Transverse colon (tissue), 4 donors: ENCODE results near the gene NSMF. TPM values are rescaled to one million over a fixed set of nuclear protein-coding genes. Genes with fewer than 3 reads are reported as not detected.

ENCODE experiments used
- DNase-seq: peaks from one replicate; pipeline ENCODE4 v3.0.0-alpha.2; 2019
- H3K27ac ChIP-seq, 4 donors: fragments of 200-600 bp; sonication (generic); 2 replicates each; pipeline ENCODE4 v1.5.1; 2016 to 2018; ENCODE audit warnings: inconsistent platforms in 4 of 4
- H3K27me3 ChIP-seq: fragments of 200-600 bp; sonication (generic); 2 replicates; pipeline ENCODE4 v1.5.1; 2017; ENCODE audit warnings: inconsistent platforms
- H3K36me3 ChIP-seq, 4 donors: fragments of 200-600 bp; sonication (generic); 2 replicates each; pipeline ENCODE4 v1.5.1; 2017 to 2019; ENCODE audit warnings: inconsistent platforms in 4 of 4
- H3K4me1 ChIP-seq, 4 donors: fragments of 200-600 bp; sonication (generic); 2 replicates each; pipeline ENCODE4 v1.5.1; 2017 to 2020; ENCODE audit warnings: inconsistent platforms in 4 of 4
- H3K4me3 ChIP-seq, 4 donors: fragments of 200-600 bp; sonication (generic); 1 replicate in 1 of 4; 2 replicates in 3 of 4; pipeline versions ENCODE4 v1.5.1 to v1.6.1; 2017 to 2019; ENCODE audit warnings: inconsistent platforms in 4 of 4
- H3K9me3 ChIP-seq, 2 donors: fragments of 200-600 bp; sonication (generic); 2 replicates each; pipeline ENCODE4 v1.5.1; 2017 to 2019; ENCODE audit warnings: inconsistent platforms in 2 of 2
- CTCF ChIP-seq, 5 experiments: fragments of 200-600 bp in 3 of 5; fragments of 450-650 bp in 2 of 5; sonication (generic) in 3 of 5; IDR thresholded peaks; 1 replicate in 2 of 5; 2 replicates in 3 of 5; pipeline ENCODE4 v1.5.1; 2016 to 2017; ENCODE audit warnings: antibody characterized with exemption in 5 of 5, inconsistent platforms in 3 of 5, mild to moderate bottlenecking in 2 of 5, moderate library complexity in 1 of 5
- EP300 ChIP-seq: sonication (generic); formaldehyde crosslinking; IDR thresholded peaks from one replicate; pipeline ENCODE4 v1.6.1; 2017; ENCODE audit warnings: antibody characterized with exemption, low read depth
- POLR2A ChIP-seq: fragments of 450-650 bp; IDR thresholded peaks from one replicate; pipeline ENCODE4 v1.6.1; 2016; ENCODE audit warnings: antibody characterized with exemption, mild to moderate bottlenecking, moderate library complexity
- POLR2AphosphoS5 ChIP-seq, 3 donors: sonication (generic); formaldehyde crosslinking; IDR thresholded peaks; one replicate each; pipeline ENCODE4 v1.6.1; 2016; ENCODE audit warnings: antibody characterized with exemption in 3 of 3
- WGBS, 2 donors: methylation state at CpG; one replicate each; pipeline ENCODE4 v1.1.5; 2018; ENCODE audit warnings: low coverage in 1 of 2; 5-methylcytosine and 5-hydroxymethylcytosine counted together
- in situ Hi-C, 4 donors: fragments of 200-750 bp; cut with MboI; loops; one replicate each; pipeline versions ENCODE4 v1.15.0 to v1.15.1; 2017; ENCODE audit warnings: low sequenced_read_pairs in 3 of 4, low pct_ligation_motif_present in 1 of 4, low pct_unique_long_range_greater_than_20kb in 1 of 4
- intact Hi-C: fragments of 100-400 bp; cut with DNase I; formaldehyde crosslinking; loops from one replicate; pipeline ENCODE4 v1.15.1; 2023; ENCODE audit warnings: low total_unique reads
- total RNA-seq, 4 donors: library from RNA; depleted of rRNA; stranded (reverse); fragments of >200 nt; gene quantifications; one replicate each; pipeline ENCODE4 v1.1.0, GENCODE V29; 2016

NSMF gene
- total RNA-seq, 4 donors from 2014 or later: 44.6 to 130 (median 55.2) TPM

DNA sequence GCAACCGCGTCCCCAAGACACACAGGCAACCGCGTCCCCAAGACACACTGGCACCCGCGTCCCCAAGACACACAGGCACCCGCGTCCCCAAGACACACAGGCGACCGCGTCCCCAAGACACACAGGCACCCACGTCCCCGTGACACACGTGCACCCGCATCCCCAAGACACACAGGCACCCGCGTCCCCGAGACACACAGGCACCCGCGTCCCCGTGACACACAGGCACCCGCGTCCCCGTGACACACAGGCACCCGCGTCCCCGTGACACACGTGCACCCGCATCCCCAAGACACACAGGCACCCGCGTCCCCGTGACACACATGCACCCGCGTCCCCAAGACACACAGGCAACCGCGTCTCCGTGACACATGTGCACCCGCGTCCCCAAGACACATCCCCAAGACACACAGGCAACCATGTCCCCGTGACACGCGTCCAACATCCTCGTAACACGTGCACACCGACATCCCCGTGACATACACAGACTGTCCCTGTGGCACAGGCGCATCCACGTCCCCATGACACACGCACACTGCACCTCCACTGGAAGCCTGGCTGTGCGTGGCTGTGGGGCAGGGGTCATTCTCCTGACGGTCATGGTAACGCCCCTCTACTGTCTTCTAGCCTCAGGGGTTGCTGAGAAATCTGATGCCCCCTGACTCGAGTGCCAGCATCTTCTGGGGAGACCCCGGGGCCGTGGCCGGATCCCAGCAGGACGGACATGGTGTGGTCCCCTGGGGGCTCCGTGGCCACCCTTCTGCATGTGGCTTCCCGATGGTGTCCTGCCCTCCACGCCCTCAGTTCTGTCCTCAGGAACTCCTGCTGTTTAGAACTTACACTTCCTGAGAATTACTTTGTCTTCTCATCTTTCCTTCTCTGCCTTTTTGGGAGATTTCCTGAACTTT, 60.3 kb downstream of the NSMF start:
- no peak for DNase-seq
- in situ Hi-C loops: no loop called here
- TF ChIP-seq POLR2AphosphoS5 (IDR thresholded peaks at IDR 0.05): no peak
- no peak for TF ChIP-seq CTCF (IDR thresholded peaks at IDR 0.05)
- no peak for TF ChIP-seq EP300
- no peak for TF ChIP-seq POLR2A
- WGBS, 2 donors: 94 to 95% methylated on average over 21 to 60 of the region's 60 CpGs
- intact Hi-C loops: no loop called here
- no peaks in the 10 kb centered on the region for H3K9me3 ChIP-seq
- H3K4me3 ChIP-seq: no peak overlapping the region
- H3K4me1 ChIP-seq: peaks cover 3 to 15% (median 7%) of the 10 kb centered on the region in 4 donors
- no peaks in the 10 kb centered on the region for H3K27me3 ChIP-seq
- H3K27ac ChIP-seq: peak overlapping the region in 1 of 4 donors; percentile 68
- H3K36me3 ChIP-seq: no peaks in the 10 kb centered on the region

DNA sequence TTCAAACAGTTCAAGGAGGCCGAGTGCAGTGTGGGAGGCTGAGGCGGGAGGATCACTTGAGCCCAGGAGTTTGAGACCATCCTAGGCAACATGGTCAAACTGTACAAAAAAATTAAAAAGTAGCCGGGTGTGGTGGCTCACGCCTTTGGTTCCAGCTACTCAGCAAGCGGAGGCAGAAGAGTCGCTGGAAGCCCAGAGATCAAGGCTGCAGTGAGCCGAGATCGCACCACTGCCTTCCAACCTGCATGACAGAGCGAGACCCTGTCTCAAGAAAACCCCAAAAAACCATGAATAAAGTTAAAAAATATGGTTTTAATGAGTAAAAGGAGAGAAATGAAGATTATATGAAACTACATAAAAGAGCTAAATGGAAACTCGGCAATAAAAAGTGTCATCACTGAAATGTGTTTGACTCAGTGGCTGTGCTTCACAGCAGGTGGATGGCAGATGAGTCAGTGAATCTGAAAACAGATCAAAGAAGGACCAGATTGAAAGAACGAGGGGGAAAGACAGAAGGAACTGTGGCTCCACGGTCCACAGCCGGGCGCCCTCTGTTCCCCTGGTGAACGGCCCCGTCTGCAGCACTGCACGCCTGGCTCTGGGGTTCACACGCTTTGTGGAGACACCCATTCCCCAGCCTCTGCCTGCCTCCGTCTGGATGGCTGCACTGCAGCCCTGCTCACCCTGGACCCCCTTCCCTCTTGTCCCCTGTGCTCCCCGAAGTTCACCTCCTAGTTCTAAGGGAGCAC, 61.3 kb downstream of the NSMF start:
- no peak for TF ChIP-seq EP300
- no peak for TF ChIP-seq POLR2AphosphoS5 (IDR thresholded peaks at IDR 0.05)
- TF ChIP-seq POLR2A: no peak
- TF ChIP-seq CTCF (IDR thresholded peaks at IDR 0.05): no peak
- H3K36me3 ChIP-seq: no peaks in the 10 kb centered on the region
- peaks cover 3 to 15% (median 7%) of the 10 kb centered on the region in 4 donors for H3K4me1 ChIP-seq
- H3K27ac ChIP-seq: no peak overlapping the region
- intact Hi-C loops (no loop called here), in situ Hi-C loops (no loop called here)
- no peaks in the 10 kb centered on the region for H3K9me3 ChIP-seq
- H3K27me3 ChIP-seq: no peaks in the 10 kb centered on the region
- no peak for DNase-seq
- WGBS, 2 donors: 87 to 94% methylated on average over 10 to 20 of the region's 20 CpGs
- H3K4me3 ChIP-seq: no peak overlapping the region

Other genes with a start within 250 kb of the NSMF start
- 10 to 100 TPM in 1 of 4 donors, 1 to 10 TPM in 2, not detected in 1; 2.3 to 26.5 (median 7.5) TPM for gene RNF208, start 237.1 kb downstream of the NSMF start, total RNA-seq
- gene CYSRT1, start 234.2 kb downstream of the NSMF start, total RNA-seq: not detected
- gene RNF224, start 231.8 kb downstream of the NSMF start, total RNA-seq: not detected
- not detected for gene SLC34A3, start 228.4 kb downstream of the NSMF start, total RNA-seq
- gene TUBB4B, start 218.0 kb downstream of the NSMF start, total RNA-seq: 100 to 1,000 TPM; 223 to 390 (median 348) TPM
- gene STPG3, start 208.0 kb downstream of the NSMF start, total RNA-seq: not detected
- gene NELFB, start 204.0 kb downstream of the NSMF start, total RNA-seq: 10 to 100 TPM; 28.1 to 90.5 (median 53.9) TPM
- 100 to 1,000 TPM in 1 of 4 donors, 10 to 100 TPM in 3; 49.2 to 121 (median 71.7) TPM for gene TOR4A, start 181.6 kb downstream of the NSMF start, total RNA-seq
- gene NRARP, start 157.1 kb downstream of the NSMF start, total RNA-seq: 100 to 1,000 TPM in 3 of 4 donors, 10 to 100 TPM in 1; 92.0 to 343 (median 134) TPM
- 100 to 1,000 TPM in 1 of 4 donors, 10 to 100 TPM in 3; 47.6 to 228 (median 74.2) TPM for gene EXD3, start 36.2 kb downstream of the NSMF start, total RNA-seq
- gene NOXA1, start 35.9 kb downstream of the NSMF start, total RNA-seq: 10 to 100 TPM; 19.7 to 53.9 (median 40.8) TPM
- gene ENTPD8, start 18.0 kb downstream of the NSMF start, total RNA-seq: 100 to 1,000 TPM in 1 of 4 donors, 10 to 100 TPM in 3; 20.7 to 109 (median 63.8) TPM
- gene PNPLA7, start 91.1 kb upstream of the NSMF start, total RNA-seq: 10 to 100 TPM; 16.0 to 95.4 (median 24.9) TPM
- 100 to 1,000 TPM; 109 to 144 (median 119) TPM for gene MRPL41, start 92.5 kb upstream of the NSMF start, total RNA-seq
- 10 to 100 TPM; 28.8 to 53.5 (median 36.6) TPM for gene DPH7, start 119.6 kb upstream of the NSMF start, total RNA-seq
- 10 to 100 TPM in 2 of 4 donors, 1 to 10 TPM in 2; 6.7 to 11.5 (median 9.8) TPM for gene ZMYND19, start 131.2 kb upstream of the NSMF start, total RNA-seq
- gene ARRDC1, start 146.4 kb upstream of the NSMF start, total RNA-seq: 100 to 1,000 TPM; 132 to 560 (median 370) TPM
- gene EHMT1, start 159.7 kb upstream of the NSMF start, total RNA-seq: 100 to 1,000 TPM in 2 of 4 donors, 10 to 100 TPM in 2; 93.8 to 184 (median 139) TPM